Lung (tissue), 12 donors: ENCODE data around the gene JMJD8. TPM values are rescaled to one million over a fixed set of nuclear protein-coding genes. Genes with fewer than 3 reads are reported as not detected.
"Not testable (repeated sequence)": the region's sequence is repeated elsewhere in the genome, so short reads cannot be mapped to it uniquely, and the experiment has no call there.

Experiments
- ATAC-seq: fragments of 200-7000 bp; cut with Tn5 transposase; one replicate; pipeline ENCODE4 v1.9.1; 2020; ENCODE audit warnings: moderate number of reproducible peaks; ENCODE audit not compliant: insufficient read depth, low FRiP score
- DNase-seq, 3 donors: peaks; one replicate each; pipeline ENCODE4 v3.0.0-alpha.2; 2013 to 2017
- H3K27ac ChIP-seq, 2 donors: one replicate each; pipeline ENCODE4 v1.5.1; 2013; ENCODE audit warnings: mild to moderate bottlenecking in 2 of 2, moderate library complexity in 2 of 2, control low read depth in 1 of 2, inconsistent platforms in 1 of 2, low read depth in 1 of 2, low read length in 1 of 2
- H3K27me3 ChIP-seq, 3 donors: one replicate each; pipeline ENCODE4 v1.5.1; 2013; ENCODE audit warnings: low read length in 2 of 3; ENCODE audit not compliant: control insufficient read depth in 3 of 3, insufficient read depth in 3 of 3
- H3K36me3 ChIP-seq, 4 donors: one replicate each; pipeline ENCODE4 v1.5.1; 2013; ENCODE audit warnings: low read length in 4 of 4, mild to moderate bottlenecking in 1 of 4, moderate library complexity in 1 of 4; ENCODE audit not compliant: control insufficient read depth in 4 of 4, insufficient read depth in 4 of 4
- H3K4me1 ChIP-seq, 5 donors: one replicate each; pipeline ENCODE4 v1.5.1; 2013; ENCODE audit warnings: low read length in 5 of 5, mild to moderate bottlenecking in 2 of 5, moderate library complexity in 1 of 5; ENCODE audit not compliant: control insufficient read depth in 5 of 5, insufficient read depth in 5 of 5
- H3K4me3 ChIP-seq: one replicate; pipeline ENCODE4 v1.5.1; 2013; ENCODE audit warnings: mild to moderate bottlenecking, control low read depth, moderate library complexity
- H3K9ac ChIP-seq, 2 donors: one replicate each; pipeline ENCODE4 v1.5.1; 2013; ENCODE audit warnings: low read length in 2 of 2, control low read depth in 1 of 2; ENCODE audit not compliant: insufficient read depth in 1 of 2
- H3K9me3 ChIP-seq, 4 donors: one replicate each; pipeline ENCODE4 v1.5.1; 2013; ENCODE audit warnings: low read length in 3 of 4, mild to moderate bottlenecking in 1 of 4, moderate library complexity in 1 of 4; ENCODE audit not compliant: control insufficient read depth in 4 of 4, insufficient read depth in 3 of 4
- WGBS, 2 donors: extraction: QIAGEN DNeasy Blood & Tissue Kit; methylation state at CpG; one replicate each; pipeline ENCODE4 v1.1.7; 2013; 5-methylcytosine and 5-hydroxymethylcytosine counted together
- polyA plus RNA-seq, 2 donors: library from polyadenylated mRNA; stranded (reverse); fragments of 200-250 nt; gene quantifications; one replicate each; pipeline ENCODE4 v1.2.1, GENCODE V29; 2013
- total RNA-seq, 2 donors: library from RNA; depleted of rRNA in 1 of 2; stranded (reverse); fragments of >200 nt in 1 of 2; gene quantifications; one replicate each; pipeline ENCODE4 v1.2.1, GENCODE V29; 2014 to 2021
- TF ChIP-seq, protein P1 (sequence below): IDR thresholded peaks from 2 replicates; pipeline ENCODE4 v1.5.1; 2012; ENCODE audit warnings: mild to moderate bottlenecking; ENCODE audit errors: control extremely low read depth, extremely low read depth
- donor health status: control.
- donor health status: control.
- donor health status: Bipolar disorder and iron deficiency.
- donor health status: healthy.
- donor health status: DM: yes; HTN: yes; CAD: no.

The JMJD8 gene
- total and polyA plus RNA-seq, 4 donors: 32.5 to 90.3 (median 57.9) TPM

DNA sequence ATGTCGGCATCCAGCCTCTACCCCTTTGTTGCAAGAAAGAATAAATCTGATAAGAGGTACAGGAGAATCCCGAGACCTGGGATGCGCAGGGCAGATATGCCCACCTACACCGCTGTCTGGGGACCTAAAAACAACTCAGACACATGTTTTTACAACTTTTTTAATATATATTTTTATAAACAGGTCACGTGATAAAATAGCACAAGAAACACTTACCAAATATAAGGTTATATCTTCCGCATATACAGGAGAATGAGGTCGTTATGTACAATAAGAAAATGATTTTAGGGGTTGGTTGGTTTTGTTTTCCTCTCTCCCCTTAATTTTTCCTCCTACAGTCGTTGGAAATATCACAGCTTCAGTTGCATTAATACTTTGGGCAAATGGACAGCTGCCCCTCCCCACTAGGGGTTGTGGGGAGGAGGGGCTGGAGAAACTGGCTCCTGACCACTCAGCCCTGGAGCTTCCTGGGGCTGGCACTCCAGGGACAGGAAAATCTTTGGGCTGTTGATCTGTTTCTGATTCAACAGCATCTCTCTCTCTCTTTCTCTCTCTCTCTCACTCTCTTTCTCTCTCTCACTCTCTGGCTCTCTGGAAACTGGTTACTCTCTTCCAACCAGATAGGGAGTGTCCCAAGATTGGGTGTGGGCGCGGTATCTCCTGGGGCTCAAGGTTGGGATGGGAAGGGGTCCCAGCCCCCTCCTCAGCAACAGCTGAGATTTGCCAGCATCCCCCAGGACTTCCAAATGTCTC, 8.4 kb upstream of the JMJD8 start:
- peaks cover 0 to 8% (median 0%) of the 10 kb centered on the region in 4 donors for H3K9me3 ChIP-seq
- peaks cover 0 to 3% (median 1%) of the 10 kb centered on the region in 4 donors for H3K36me3 ChIP-seq
- ATAC-seq (no peak), DNase-seq (no peak)
- peaks cover 0 to 35% (median 25%) of the 10 kb centered on the region in 3 donors for H3K27me3 ChIP-seq
- 70% methylated on average over 10 of the region's 10 CpGs for WGBS, 2 donors
- TF ChIP-seq, protein P1, sequence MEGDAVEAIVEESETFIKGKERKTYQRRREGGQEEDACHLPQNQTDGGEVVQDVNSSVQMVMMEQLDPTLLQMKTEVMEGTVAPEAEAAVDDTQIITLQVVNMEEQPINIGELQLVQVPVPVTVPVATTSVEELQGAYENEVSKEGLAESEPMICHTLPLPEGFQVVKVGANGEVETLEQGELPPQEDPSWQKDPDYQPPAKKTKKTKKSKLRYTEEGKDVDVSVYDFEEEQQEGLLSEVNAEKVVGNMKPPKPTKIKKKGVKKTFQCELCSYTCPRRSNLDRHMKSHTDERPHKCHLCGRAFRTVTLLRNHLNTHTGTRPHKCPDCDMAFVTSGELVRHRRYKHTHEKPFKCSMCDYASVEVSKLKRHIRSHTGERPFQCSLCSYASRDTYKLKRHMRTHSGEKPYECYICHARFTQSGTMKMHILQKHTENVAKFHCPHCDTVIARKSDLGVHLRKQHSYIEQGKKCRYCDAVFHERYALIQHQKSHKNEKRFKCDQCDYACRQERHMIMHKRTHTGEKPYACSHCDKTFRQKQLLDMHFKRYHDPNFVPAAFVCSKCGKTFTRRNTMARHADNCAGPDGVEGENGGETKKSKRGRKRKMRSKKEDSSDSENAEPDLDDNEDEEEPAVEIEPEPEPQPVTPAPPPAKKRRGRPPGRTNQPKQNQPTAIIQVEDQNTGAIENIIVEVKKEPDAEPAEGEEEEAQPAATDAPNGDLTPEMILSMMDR: no peak
- H3K9ac ChIP-seq: no peak overlapping the region
- no peak overlapping the region for H3K27ac ChIP-seq
- peaks cover 0 to 29% (median 12%) of the 10 kb centered on the region in 5 donors for H3K4me1 ChIP-seq
- no peak overlapping the region for H3K4me3 ChIP-seq

DNA sequence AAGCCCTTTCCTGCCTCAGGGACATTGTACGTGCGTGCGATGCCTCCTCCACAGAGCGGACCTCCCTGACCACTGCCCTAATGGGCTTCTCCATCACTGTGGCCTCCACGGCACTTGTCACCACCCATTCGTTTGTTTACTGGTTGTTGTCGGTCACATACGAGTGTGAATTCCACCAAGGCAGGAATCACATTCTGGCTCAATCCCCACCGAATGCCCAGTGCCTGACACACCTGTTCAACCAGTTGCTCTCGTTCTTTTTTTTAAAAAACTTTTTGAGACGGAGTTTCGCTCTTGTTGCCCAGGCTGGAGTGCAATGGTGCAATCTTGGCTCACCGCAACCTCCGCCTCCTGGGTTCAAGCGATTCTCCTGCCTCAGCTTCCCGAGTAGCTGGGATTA, 7.1 kb upstream of the JMJD8 start:
- 77 to 86% methylated on average over 16 of the region's 16 CpGs for WGBS, 2 donors
- not testable (repeated sequence) for DNase-seq, H3K4me3 ChIP-seq, H3K27ac ChIP-seq, H3K9me3 ChIP-seq, ATAC-seq, H3K9ac ChIP-seq
- peaks cover 0 to 11% (median 6%) of the 10 kb centered on the region in 4 donors for H3K36me3 ChIP-seq
- peaks cover 0 to 33% (median 25%) of the 10 kb centered on the region in 3 donors for H3K27me3 ChIP-seq
- H3K4me1 ChIP-seq: peaks cover 0 to 29% (median 12%) of the 10 kb centered on the region in 5 donors

DNA sequence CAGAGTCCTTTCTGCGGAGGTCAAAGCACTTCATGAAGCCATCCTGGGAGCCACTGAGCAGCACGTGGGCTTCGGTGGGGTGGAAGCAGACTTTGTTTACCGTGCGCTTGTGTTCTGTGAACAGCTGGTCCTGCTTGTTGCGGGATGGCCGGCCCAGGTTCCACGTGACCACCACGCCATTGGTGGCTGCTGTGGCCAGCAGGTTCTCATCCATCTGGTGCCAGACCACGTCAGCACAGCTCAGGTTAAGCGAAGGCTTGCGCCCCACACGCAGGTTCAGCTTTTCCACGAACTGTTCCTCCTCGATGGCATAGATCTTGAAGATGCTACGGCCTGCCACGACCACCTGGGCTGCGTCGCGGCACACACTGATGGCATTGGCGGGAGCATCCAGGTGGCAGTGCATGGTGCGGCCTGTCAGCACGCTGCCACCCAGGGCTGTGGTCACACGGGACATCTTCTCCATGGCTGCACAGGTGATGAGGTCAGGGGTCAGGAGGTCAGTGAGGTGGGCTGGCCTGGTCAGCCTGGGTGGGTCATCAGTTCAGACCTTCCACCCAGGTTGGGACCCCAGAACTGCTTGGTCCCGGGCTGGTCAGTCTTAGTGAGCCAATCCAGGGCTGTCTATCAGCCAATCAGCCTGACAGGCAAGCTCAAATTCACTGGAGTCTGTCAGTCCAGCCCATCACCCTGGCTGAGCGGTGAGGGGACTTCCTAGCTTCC, 5.2 kb upstream of the JMJD8 start:
- Histone ChIP-seq H3K27ac (peak overlapping the region; percentile 84 to 91), H3K4me3 (peak overlapping the region; percentile 87), H3K27me3 (peaks cover 0 to 22% (median 13%) of the 10 kb centered on the region in 3 donors), H3K4me1 (peaks cover 5 to 25% (median 10%) of the 10 kb centered on the region in 5 donors), H3K36me3 (peaks cover 0 to 16% (median 8%) of the 10 kb centered on the region in 4 donors), H3K9ac (peak overlapping the region in 1 of 2 donors; percentile 56), H3K9me3 (peaks cover 0 to 2% (median 0%) of the 10 kb centered on the region in 4 donors)
- DNase-seq (no peak), ATAC-seq (no peak)
- WGBS, 2 donors: 84 to 86% methylated on average over 26 of the region's 26 CpGs
- TF ChIP-seq, protein P1: no peak

DNA sequence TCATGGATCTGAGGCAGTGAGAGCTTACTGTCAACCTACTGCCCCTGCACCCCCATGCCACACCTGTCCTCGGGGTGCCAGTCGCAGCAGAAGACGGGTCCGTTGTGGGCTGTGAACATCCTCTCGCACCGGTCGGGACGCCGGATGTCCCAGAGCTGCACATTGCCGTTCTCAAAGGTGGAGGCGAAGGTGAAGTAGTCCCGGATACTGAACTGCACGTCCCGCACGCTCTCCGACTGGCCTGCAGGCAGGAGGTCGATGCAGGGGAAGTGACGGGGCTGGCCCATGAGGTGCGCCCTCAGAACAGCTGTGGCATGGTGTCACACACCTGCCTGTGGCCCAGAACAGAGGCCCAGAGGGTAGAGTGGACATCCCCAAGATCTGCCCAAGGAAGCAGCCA, 3.4 kb upstream of the JMJD8 start:
- peaks cover 0 to 23% (median 12%) of the 10 kb centered on the region in 4 donors for H3K36me3 ChIP-seq
- ATAC-seq (no peak), DNase-seq (no peak)
- H3K27ac ChIP-seq: no peak overlapping the region
- no peak overlapping the region for H3K4me3 ChIP-seq
- peaks cover 0 to 9% (median 9%) of the 10 kb centered on the region in 3 donors for H3K27me3 ChIP-seq
- H3K9me3 ChIP-seq: no peaks in the 10 kb centered on the region
- TF ChIP-seq, protein P1: no peak
- whole genome bisulfite sequencing, 2 donors: 95 to 96% methylated on average over 19 of the region's 19 CpGs
- no peak overlapping the region for H3K9ac ChIP-seq
- H3K4me1 ChIP-seq: peaks cover 10 to 33% (median 11%) of the 10 kb centered on the region in 5 donors
